B cell (primary cell): ENCODE measurements around the gene MRPS34. TPM values are rescaled to one million over a fixed set of nuclear protein-coding genes. Genes with fewer than 3 reads are reported as not detected.

Experiments
- ATAC-seq: fragments of 200-7000 bp; cut with Tn5 transposase; one replicate; pipeline ENCODE4 v1.10.0; 2021; ENCODE audit warnings: low read depth, mild to moderate bottlenecking, moderate number of reproducible peaks, moderate library complexity
- CTCF ChIA-PET: fragments of 350-600 bp; sonication (Branson Sonifier 250); formaldehyde crosslinking; loops from one replicate; lab custom pipeline; 2021; ENCODE audit warnings: antibody characterized with exemption, inconsistent platforms; lab: Charles Lee
- POLR2A ChIA-PET: fragments of 350-600 bp; sonication (Branson Sonifier 250); formaldehyde crosslinking; loops from one replicate; lab custom pipeline; 2021; ENCODE audit warnings: antibody characterized with exemption; lab: Charles Lee
- DNase-seq: peaks from one replicate; pipeline ENCODE4 v3.0.0; 2013
- H2AFZ ChIP-seq: 2 replicates; pipeline ENCODE4 v1.6.1; 2012; ENCODE audit warnings: mild to moderate bottlenecking, low read depth, low read length; ENCODE audit not compliant: insufficient read depth, poor library complexity, severe bottlenecking
- H3K27ac ChIP-seq, 2 donors: 1 replicate in 1 of 2; 2 replicates in 1 of 2; pipeline ENCODE4 v1.5.1; 2012 to 2013; ENCODE audit warnings: low read length in 2 of 2, mild to moderate bottlenecking in 2 of 2, moderate library complexity in 1 of 2
- H3K27me3 ChIP-seq, 4 experiments: fragments of 200-600 bp in 1 of 4; sonication (generic) in 1 of 4; replicated peaks in 1 of 4; 1 replicate in 2 of 4; 2 replicates in 2 of 4; pipeline versions ENCODE4 v1.6.1 to v1.7.0; 2013 to 2016; ENCODE audit warnings: low read length in 3 of 4, mild to moderate bottlenecking in 2 of 4, mixed read lengths in 1 of 4, moderate library complexity in 1 of 4; ENCODE audit not compliant: insufficient read depth in 4 of 4, control insufficient read depth in 3 of 4; ENCODE audit errors: control extremely low read depth in 1 of 4
- H3K36me3 ChIP-seq, 2 experiments: replicated peaks in 1 of 2; 1 replicate in 1 of 2; 2 replicates in 1 of 2; pipeline versions ENCODE4 v1.6.1 to v1.7.1; 2013; ENCODE audit warnings: low read length in 1 of 2; ENCODE audit not compliant: insufficient read depth in 2 of 2, control insufficient read depth in 1 of 2; ENCODE audit errors: control extremely low read depth in 1 of 2, extremely low read depth in 1 of 2
- H3K4me1 ChIP-seq, 2 donors: fragments of 200-600 bp in 1 of 2; sonication (generic) in 1 of 2; 1 replicate in 1 of 2; 2 replicates in 1 of 2; pipeline versions ENCODE4 v1.5.1 to v1.6.1; 2013 to 2017; ENCODE audit warnings: low read length in 2 of 2; ENCODE audit not compliant: control insufficient read depth in 2 of 2, insufficient read depth in 2 of 2
- H3K4me2 ChIP-seq: replicated peaks from 2 replicates; pipeline ENCODE3; 2012; ENCODE audit warnings: mild to moderate bottlenecking, low read depth, low read length; ENCODE audit not compliant: poor library complexity, severe bottlenecking
- H3K4me3 ChIP-seq, 5 experiments: fragments of 200-600 bp in 1 of 5; sonication (generic) in 1 of 5; 1 replicate in 3 of 5; 2 replicates in 2 of 5; pipeline versions ENCODE4 v1.5.1 to v1.7.0; 2011 to 2016; ENCODE audit warnings: low read length in 4 of 5, mild to moderate bottlenecking in 4 of 5, low read depth in 2 of 5, control low read depth in 1 of 5, moderate library complexity in 1 of 5; ENCODE audit not compliant: insufficient read depth in 1 of 5; ENCODE audit errors: control extremely low read depth in 1 of 5, extremely low read depth in 1 of 5
- H3K79me2 ChIP-seq: fragments of 200-600 bp; sonication (generic); one replicate; pipeline ENCODE4 v1.6.0; 2016; ENCODE audit warnings: low read length; ENCODE audit not compliant: control insufficient read depth, insufficient read depth
- H3K9ac ChIP-seq: fragments of 200-600 bp; sonication (generic); 2 replicates; pipeline ENCODE4 v1.6.1; 2017; ENCODE audit warnings: mild to moderate bottlenecking, low read length, moderate library complexity
- H3K9me3 ChIP-seq, 3 donors: one replicate each; pipeline versions ENCODE4 v1.6.1 to v1.7.1; 2013; ENCODE audit warnings: low read length in 2 of 3; ENCODE audit not compliant: control insufficient read depth in 2 of 3, insufficient read depth in 1 of 3; ENCODE audit errors: control extremely low read depth in 1 of 3
- H4K20me1 ChIP-seq: 2 replicates; pipeline ENCODE4 v1.6.0; 2012; ENCODE audit warnings: mild to moderate bottlenecking, low read length; ENCODE audit not compliant: insufficient read depth, control insufficient read depth, poor library complexity, severe bottlenecking
- H3K27ac Mint-ChIP-seq: one replicate; pipeline ENCODE4 v1.8.0; 2021; ENCODE audit warnings: mixed read lengths
- H3K27me3 Mint-ChIP-seq: one replicate; pipeline ENCODE4 v1.8.0; 2021; ENCODE audit warnings: mixed read lengths
- H3K4me1 Mint-ChIP-seq: one replicate; pipeline ENCODE4 v1.8.0; 2021; ENCODE audit warnings: mixed read lengths
- H3K4me3 Mint-ChIP-seq: one replicate; pipeline ENCODE4 v1.8.0; 2021; ENCODE audit warnings: mixed read lengths
- H3K9me3 Mint-ChIP-seq: one replicate; pipeline ENCODE4 v1.8.0; 2022; ENCODE audit warnings: mixed read lengths; ENCODE audit not compliant: insufficient read depth
- EZH2 ChIP-seq: IDR thresholded peaks from 2 replicates; pipeline ENCODE4 v1.6.1; 2012; ENCODE audit warnings: borderline replicate concordance, low read depth, mild to moderate bottlenecking, moderate library complexity, low read length; ENCODE audit not compliant: insufficient read depth, poor library complexity, severe bottlenecking
- WGBS: methylation state at CpG from one replicate; pipeline ENCODE4 v1.1.5; 2013; ENCODE audit warnings: missing lambda C conversion rate; ENCODE audit not compliant: insufficient coverage; 5-methylcytosine and 5-hydroxymethylcytosine counted together
- intact Hi-C: fragments of 100-400 bp; cut with micrococcal nuclease; formaldehyde crosslinking; loops from one replicate; pipeline ENCODE4 v1.10.0; 2022
- polyA plus RNA-seq: library from polyadenylated mRNA; depleted of rRNA; stranded (reverse); fragments of >200 nt; gene quantifications from 2 replicates; pipeline ENCODE4 v1.2.3, GENCODE V29; 2012
- total RNA-seq, 2 donors: library from RNA; stranded (reverse); fragments of 120-200 nt in 1 of 2; gene quantifications; 1 replicate in 1 of 2; 2 replicates in 1 of 2; pipeline versions ENCODE4 v1.2.3 to v1.2.4, GENCODE V29; 2013 to 2022
- TF ChIP-seq, protein P1 (sequence below): fragments of 200-600 bp; IDR thresholded peaks from one replicate; pipeline ENCODE4 v1.8.0; 2022; ENCODE audit warnings: antibody characterized with exemption, mild to moderate bottlenecking

MRPS34 gene
- total and polyA plus RNA-seq, 2 donors (not counting 1 experiment from before 2014, with no cell fraction given): 44.6 to 55.2 TPM

DNA sequence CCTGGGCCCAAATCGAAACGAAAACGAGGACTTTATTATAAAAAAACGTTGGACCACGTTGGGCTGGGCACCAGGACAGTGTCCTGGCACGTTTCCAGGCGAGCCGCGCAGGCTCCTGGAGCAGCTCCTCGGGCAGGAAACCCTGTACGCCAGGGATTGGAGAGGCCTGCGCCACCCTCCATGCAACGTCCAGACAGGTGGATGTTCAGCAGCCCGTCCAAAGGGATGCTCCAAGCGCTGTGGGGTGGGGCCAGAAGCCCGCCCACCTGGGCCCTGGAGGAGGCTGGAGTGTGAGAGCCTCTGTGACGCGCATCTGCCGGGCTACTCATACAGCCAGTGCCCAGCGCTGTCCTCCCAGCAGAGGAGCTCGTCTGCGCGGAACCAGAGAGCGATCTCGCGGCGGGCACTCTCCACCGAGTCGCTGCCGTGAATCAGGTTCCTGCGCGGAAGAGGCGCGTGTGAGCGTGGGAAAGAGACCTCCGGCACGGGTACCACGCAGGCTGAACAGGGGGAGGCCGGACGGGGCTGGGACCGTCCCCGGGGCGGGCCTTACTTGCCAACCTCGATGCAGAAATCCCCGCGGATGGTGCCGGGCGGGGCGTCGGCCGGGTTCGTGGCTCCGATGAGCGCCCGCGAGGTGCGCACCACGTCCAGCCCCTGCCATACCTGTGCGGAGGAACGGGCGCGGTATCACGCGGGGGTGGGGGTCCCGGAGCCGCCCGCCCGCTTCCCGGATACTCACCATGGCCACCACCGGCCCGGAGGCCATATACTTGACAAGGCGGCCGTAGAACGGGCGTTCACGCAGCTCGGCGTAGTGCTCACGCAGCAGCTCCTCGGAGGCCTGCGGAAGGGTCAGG is 2.4 kb downstream of the MRPS34 start:
- Histone ChIP-seq H3K79me2 (peaks cover 25% of the 10 kb centered on the region), H3K4me3 (peak overlapping the region in 4 of 5 experiments; percentile 68 to 87 (median 83)), H4K20me1 (peaks cover 43% of the 10 kb centered on the region), H3K4me1 (peaks cover 22 to 32% of the 10 kb centered on the region in 2 donors), H3K4me2 (peak overlapping the region; percentile 99), H3K27me3 (no peaks in the 10 kb centered on the region), H3K9me3 (no peaks in the 10 kb centered on the region), H3K36me3 (peaks cover 0 to 35% of the 10 kb centered on the region in 2 experiments), H3K9ac (peak overlapping the region; percentile 84), H3K27ac (peak overlapping the region; percentile 15 to 72), H2AFZ (peak overlapping the region; percentile 75)
- Mint-ChIP-seq H3K27ac (peak overlapping the region; percentile 75), H3K4me1 (peaks cover 24% of the 10 kb centered on the region), H3K4me3 (peak overlapping the region; percentile 95), H3K27me3 (no peaks in the 10 kb centered on the region), H3K9me3 (no peaks in the 10 kb centered on the region)
- 22% methylated on average over 81 of the region's 81 CpGs for WGBS
- ATAC-seq (peak; percentile 16), DNase-seq (peak; percentile 80)
- CTCF ChIA-PET: interaction anchor here (1.0 to 3.2 kb wide), 2 partner anchors 12 to 64 kb away, joined by 4 to 15 read pairs; partner anchors contain the start of genes MAPK8IP3, NUBP2 and SPSB3
- intact Hi-C loops: loop anchor here (1.0 to 5.0 kb wide), 3 partner anchors 92 to 358 kb away; partner anchors contain the start of genes JPT2 and UNKL
- no peak for TF ChIP-seq EZH2
- TF ChIP-seq, protein P1, sequence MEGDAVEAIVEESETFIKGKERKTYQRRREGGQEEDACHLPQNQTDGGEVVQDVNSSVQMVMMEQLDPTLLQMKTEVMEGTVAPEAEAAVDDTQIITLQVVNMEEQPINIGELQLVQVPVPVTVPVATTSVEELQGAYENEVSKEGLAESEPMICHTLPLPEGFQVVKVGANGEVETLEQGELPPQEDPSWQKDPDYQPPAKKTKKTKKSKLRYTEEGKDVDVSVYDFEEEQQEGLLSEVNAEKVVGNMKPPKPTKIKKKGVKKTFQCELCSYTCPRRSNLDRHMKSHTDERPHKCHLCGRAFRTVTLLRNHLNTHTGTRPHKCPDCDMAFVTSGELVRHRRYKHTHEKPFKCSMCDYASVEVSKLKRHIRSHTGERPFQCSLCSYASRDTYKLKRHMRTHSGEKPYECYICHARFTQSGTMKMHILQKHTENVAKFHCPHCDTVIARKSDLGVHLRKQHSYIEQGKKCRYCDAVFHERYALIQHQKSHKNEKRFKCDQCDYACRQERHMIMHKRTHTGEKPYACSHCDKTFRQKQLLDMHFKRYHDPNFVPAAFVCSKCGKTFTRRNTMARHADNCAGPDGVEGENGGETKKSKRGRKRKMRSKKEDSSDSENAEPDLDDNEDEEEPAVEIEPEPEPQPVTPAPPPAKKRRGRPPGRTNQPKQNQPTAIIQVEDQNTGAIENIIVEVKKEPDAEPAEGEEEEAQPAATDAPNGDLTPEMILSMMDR: no peak
- POLR2A ChIA-PET: interaction anchor here (0.6 to 4.4 kb wide), 5 partner anchors 10 to 349 kb away, joined by 3 to 27 read pairs (median 9); partner anchors contain the start of genes MAPK8IP3, NUBP2 and SPSB3
